NCI-H2171 (cell line): ENCODE data around the gene SLCO3A1.
"Not testable (repeated sequence)": the region's sequence is repeated elsewhere in the genome, so short reads cannot be mapped to it uniquely, and the experiment has no call there.

Experiments
- DNase-seq: peaks from one replicate; lab custom pipeline; 2025; lab: John Stamatoyannopoulos, UW

Gene SLCO3A1

GRCh38 chr15:91940496-91941381 is 87.2 kb downstream of the SLCO3A1 start:
- DNase-seq, result no peak

- DNase-seq, result no peak
These were observed 88.6 kb downstream of the SLCO3A1 start for GRCh38 chr15:91941871-91942658.

DNA sequence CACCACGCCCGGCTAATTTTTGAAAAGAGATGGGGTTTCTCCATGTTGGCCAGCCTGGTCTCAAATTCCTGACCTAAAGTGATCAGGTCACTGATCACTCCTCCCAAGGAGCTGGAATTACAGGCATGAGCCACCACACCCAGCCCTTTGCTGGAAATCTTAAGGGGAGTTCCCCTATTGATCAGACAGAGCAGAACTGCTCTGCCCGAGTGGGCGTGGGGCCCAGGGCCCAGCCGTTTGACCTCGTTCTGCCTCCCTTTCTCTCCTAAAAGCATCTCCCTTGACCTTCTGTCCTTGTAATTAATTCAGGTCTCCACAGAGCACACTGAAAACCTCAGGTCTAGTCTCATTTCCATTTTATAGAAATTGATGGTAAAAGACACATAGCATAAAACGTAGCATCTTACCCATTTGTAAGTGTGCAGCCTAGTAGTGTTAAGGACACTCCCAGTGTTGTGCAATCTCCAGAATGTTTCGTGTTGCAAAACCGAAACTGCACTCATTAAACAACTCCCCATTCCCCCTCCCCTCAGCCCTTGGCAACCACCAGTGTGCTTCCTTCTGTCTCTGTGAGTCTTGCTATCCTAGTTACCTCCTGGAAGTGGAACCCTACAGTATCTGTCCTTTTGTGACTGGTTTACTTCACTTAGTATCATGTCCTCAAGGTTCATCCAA is 89.3 kb downstream of the SLCO3A1 start:
- DNase-seq, result peak; percentile 22

DNA sequence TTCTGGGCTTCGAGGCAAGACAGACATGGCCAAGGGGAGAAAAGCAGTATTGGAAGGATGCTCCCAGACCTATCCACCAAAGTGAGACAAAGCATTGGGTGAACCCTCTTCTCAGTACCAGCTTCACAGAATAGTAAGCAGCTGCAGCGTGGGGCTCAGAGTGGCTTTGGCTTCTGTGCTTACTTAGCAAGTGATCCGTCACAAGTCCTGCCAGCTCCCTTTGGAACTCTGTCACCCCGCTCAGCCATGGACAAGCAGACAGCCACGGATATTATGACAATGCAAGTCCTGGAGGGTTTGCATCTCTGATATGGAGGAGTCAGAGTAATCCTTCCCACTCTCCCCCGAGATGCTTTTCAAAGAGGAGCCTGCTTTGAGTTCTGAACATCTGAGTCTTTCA is 90.8 kb downstream of the SLCO3A1 start:
- DNase-seq, result no peak

DNA sequence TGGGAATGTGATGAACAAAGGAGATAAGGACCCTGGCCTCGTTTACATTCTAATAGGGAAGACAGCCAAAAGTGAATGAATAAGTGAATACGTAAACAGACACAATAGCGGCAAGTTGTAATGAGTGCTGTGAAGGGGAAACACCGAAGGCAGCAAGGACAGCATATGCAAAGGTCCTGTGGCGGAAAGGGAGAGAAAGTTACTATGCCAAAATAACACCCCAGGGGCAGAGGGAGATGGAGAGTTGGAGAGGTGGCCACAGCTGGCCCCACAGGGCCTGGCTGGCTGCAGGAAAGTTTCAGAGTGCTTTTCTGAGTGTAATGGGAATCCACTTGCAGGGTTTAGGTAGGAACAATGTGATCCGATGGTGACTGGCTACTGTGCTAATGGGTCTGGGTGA is 91.9 kb downstream of the SLCO3A1 start:
- no peak for DNase-seq

DNA sequence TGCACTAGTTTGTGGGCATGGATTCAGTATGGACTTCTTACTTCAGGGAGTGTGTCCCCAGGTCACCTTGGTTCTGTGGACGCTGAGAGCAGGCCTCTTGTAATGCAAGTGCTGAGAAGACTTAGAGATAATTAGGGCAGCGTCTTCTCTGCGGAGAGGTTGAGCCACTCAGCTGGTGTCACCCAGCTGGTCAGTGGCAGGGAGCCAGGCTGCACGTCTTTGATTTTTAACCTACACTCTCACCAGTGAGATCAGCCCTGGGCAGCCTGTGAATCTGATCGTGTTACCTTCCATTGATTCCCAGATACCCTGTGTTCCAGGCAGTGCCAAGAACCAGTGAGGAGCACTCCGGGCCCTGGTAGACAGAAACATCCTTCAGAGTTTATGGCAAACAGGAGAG is 92.6 kb downstream of the SLCO3A1 start:
- DNase-seq, result no peak

DNA sequence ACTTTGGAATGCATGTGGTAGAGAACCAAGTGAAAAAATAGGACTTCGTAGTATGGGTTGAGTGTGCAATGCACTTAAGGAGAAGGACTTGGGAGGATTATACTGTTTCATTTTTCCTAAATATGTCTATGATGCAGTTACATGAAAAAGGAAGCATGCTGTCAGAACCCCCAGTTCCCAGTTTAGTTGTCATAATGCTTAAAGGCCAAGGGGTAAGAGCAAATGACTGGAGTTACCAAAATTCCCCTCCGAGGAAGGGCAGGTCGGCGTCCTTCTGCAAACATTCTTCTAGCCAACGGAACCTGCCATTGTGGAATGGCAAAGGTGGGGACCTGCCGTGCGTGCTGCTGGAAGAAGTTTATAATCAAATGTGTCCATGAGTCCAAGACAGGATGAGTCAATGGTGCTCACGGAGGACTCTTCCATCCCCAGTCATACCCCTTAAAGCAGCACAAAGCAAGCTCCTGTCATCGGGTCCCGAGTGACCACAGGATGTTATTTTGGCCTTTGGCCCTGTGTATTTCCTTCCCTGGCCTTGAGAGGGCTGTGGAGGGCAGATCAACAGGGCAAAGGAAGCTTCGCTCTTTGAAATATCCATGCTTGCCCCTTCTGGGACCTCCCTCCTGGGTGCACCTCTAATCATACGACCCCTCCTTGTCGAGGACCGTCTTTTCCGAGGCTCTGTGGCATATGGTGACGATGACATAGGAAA is 93.2 kb downstream of the SLCO3A1 start:
- DNase-seq, result no peak

DNA sequence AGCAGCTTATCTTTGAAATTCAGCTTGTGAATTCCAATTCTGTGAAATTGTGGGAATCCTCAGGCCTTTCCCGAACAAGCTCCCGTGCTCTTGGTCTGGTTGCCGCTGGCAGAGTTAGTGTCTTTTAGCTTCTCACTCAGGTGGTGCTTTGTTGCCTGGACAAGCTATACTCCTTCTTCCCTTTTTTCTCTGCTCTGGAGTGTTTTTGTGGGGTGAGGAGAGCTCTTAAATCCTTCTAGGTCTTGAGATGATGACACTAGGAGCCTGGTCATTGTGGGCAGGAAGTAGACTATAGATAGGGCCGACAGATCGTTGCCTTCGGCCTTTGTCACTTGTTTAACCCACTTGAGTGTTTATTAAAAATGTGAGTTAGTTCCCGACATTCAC is 93.8 kb downstream of the SLCO3A1 start:
- no peak for DNase-seq

GRCh38 chr15:91947683-91948608 is 94.4 kb downstream of the SLCO3A1 start:
- DNase-seq, result no peak

DNA sequence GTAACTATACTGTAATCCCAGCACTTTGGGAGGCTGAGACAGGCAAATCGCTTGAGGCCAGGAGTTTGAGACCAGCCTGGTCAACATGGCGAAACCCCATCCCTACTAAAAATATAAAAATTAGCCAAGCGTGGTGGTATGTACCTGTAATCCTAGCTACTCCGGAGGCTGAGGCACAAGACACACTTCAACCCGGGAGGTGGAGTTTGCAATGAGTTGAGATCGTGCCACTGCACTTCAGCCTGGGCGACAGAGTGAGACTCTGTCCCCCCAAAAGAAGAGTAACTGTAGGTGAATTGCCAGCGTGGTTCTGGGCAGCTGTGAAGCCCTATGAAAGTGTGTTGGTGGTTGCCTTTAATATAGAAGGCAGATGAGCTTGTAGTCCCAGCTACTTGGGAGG is 95.9 kb downstream of the SLCO3A1 start:
- no peak for DNase-seq

GRCh38 chr15:91950054-91950453 is 96.5 kb downstream of the SLCO3A1 start:
- DNase-seq, result no peak

DNA sequence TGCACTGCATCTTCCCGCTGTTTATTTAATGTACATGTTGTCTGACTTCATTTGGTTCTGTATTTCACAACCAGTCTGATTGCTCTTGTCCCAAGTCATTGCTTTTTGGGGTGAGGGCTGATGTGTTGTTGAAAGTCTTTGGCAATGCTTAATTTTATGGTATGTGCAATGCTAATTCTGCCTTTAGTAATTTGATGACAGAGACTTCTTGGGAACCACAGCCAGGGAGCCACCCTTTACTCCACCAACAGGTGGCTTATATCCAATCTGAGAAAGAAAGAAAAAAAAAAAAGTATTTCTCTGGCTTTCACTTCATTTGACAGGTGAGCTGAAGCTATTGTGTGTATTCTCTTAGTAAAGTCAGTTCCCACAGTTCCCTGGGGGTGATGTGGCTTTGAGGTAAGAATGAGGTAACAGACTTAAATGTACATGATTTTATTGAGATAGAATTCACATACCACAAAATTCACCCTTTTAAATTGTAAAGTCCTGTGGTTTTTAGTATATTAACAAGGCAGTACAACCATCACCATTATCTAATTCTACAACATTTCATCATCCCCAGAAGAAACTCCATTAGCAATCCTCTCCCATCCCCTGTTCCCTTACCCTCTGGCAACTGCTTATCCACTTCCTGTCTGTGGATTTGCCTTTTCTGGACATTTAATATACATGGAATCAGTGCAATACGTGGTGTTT is 97.3 kb downstream of the SLCO3A1 start:
- no peak for DNase-seq

DNA sequence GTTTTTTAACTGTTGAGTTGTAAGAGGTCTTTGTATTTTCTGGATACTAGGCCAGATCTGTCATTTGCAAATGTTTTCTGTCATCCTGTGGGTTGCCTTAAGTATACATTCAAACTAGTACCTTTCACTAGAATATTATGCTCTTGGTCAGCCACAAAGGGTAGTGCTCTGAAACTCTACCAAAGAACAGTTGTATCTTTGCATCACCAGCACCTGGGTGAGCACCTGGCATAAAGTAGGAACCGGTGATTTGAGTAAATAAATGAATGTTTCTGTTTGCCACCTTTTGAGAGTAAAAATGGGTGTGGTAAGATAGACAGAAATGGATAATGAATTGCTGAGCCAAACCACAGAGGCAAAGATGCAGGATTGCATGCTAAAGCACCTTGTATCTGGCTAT is 98.7 kb downstream of the SLCO3A1 start:
- DNase-seq, result no peak

DNA sequence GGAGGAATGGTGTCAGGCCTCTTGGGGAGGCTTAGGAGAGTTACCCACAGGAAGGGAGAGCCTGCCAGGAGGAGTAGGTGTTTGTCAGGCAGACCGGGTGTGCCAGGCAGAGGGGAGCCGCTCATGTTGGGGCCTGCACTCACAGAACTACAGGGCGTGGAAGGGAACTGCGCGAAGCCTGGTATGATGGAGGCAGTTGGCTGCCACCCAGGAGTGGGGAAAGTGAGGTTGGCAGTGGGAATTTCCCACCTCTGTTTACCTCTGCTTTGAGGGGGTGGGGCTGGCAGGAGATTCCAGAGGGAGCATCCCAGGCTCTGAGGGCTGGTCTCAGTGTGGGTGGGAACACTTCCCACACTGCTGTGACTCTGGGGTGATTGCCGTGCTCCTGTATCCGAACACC is 99.9 kb downstream of the SLCO3A1 start:
- DNase-seq, result no peak

DNA sequence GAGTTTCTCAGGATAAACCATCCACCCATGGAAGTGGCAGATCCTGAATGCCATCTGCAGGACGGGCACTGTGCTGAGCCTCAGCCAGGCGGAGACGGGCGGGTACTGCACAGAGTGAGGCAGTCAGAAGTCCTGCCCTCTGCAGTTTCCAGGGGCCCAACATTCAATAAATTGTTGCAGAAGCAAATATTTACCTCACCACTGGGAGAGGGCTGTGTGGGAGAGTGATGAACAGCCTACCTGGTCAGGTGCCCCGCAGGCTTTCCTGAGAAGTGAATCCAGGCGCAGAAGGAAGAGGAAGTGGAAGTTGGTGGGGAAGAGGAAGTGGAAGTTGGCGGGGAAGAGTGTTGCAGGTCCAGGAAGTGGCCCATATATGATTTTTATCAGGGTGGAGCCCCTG is 100.8 kb downstream of the SLCO3A1 start:
- DNase-seq, result no peak

DNA sequence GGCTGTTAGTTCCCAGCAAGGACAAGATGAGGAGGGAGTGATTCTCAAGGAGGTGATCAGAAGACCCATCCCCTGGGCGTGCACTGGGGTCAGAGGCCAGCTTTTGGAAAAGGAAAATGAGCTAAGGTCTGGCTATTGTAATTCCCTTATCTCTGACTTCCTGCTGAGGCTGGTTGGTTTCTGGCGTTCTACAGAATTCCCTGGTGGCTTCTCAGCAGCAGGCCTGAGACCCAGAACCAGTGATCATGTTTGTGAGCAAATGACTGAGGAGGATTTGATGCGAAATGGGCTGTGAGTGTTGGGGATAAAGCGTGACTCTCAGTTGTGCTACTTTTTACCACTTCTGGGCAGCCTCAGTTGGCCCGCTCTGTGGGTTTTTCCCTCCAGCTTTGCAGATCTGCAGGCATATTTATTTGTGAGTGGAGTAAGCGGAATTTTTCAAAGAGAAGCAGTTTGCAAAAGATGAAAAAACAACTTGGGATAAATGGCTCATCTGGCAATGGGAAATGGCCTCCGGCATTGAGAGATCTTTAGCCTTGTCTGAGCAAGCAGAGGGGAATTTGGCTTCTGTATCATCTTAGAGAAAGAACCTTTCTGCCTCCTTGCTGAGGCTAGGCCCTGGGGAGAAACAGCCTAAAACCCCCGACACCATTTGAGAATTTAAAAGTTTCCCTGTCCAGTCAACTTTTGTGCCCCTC is 102.7 kb downstream of the SLCO3A1 start:
- no peak for DNase-seq

DNA sequence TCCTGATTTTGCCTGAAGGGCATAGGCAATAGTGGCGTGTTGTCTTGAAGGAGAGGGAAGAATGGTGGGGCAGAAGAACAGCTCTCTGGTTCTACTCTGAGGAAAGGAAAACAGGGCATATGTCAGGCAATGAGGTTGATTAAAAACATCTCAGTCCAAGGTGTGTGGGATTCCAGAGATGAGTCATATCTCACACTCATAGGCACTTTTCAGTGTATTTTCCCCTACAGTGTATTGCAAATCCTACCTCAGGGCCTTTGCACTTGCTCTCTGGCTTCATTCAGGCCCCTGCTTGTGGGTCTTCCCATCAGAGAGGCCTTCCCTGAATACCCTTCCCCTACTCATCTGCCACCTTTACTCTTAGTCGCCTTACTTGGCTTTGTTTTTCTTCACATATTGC is 107.8 kb downstream of the SLCO3A1 start:
- DNase-seq, result no peak

GRCh38 chr15:91963747-91964146 is 110.2 kb downstream of the SLCO3A1 start:
- not testable (repeated sequence) for DNase-seq

- DNase-seq, result no peak
These were observed 112.1 kb downstream of the SLCO3A1 start for GRCh38 chr15:91965501-91966193.
